GM21529 (cell line): Measurements from ENCODE around the gene PEX13.
A peak's percentile ranks its signal among the peaks of the same experiment; 100 is the strongest.

Source experiments
- ATAC-seq: cut with Tn5 transposase; IDR thresholded peaks from one replicate; pipeline ENCODE4 v1.9.1; 2021; ENCODE audit not compliant: unreplicated experiment

Gene PEX13

DNA sequence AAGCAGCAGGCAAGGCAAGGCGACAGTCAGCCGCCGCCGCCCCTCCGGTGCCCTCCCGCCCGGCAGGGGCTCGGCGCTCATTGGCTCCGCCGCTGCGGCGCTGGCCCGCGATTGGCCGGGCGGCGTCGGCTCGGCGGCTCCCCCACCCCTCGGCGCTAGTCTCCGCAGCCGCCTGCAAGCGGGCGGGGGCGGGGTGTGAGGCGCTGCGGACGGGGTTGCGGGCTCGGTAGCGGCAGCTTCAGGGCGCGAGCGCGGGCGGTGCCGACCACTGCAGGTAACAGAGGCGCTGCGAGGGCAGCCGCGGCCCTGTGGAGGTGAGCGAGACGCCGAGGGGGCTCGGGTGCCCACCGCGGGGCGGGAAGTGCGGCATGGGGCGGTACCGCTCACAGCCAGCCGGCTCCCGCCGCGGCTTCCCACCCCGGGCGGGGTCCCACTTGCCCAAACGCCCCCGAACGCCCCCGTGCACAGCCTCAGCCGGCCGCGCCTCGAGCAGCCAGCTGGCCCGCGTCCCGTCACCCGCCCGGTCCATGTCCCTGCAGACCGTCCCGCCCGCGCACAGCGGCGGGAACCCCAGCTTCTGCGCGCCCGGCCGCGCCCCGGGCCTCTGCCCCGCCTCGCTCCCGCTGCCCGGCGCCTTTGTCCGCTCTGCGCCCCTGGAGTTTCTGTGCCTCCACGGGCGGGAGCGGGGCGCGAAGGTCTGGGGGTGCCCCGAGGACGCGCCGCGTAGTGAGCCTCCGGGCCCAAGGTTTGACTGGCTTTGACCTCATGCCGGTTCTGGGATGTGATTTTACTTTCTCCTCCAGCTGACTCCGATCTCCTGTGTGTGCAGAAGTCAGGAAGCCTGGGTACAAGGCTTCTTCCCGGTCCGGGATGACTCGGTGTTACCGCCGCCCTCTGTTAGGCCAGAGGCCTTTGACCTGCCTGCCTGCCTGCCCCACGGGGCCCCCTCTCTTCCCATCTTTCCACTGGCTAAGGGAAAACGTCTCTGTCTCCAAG, 48.5 kb downstream of the PEX13 start, which contains the start of gene SANBR:
SANBR (plus strand) TSS at position 158 of the 996 bp plus-strand sequence. CDS start 4,480 bp downstream, outside the sequence.
- ATAC-seq: peak; percentile 96

DNA sequence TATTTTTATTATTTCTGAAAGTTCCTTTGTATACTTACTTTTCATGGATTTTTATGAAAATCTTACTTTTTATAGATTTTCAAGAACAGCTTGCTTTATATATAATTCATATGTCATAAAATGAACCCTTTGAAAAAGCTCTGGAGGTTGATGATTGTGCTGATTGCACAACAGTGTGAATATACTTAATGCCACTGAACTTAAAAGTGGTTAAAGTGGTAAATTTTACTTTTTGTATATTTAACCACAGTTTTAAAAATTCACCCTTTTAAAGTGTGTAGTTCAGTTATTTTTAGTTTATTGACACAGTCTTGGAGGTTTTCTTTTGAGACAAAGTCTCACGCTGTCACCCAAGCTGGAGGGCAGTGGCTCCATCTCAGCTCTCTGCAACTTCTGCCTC, 56.6 kb downstream of the PEX13 start:
- ATAC-seq: no peak

DNA sequence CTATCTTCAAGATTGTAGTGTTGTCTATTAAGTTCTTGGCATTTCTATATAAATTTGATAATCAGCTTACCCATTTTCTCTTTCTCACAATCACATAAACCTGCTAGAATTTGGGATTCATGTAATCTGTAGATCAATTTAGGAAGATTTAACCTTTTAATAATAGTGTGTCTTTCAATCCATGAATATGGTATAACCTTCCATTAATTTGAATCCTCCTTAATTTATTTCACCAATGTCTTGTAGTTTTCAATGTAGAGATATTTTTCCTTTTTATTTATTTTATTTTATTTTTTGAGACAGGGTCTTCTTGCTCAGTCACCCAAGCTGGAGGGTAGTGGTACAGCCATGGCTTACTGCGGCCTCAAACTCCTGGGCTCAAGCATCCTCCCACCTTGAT, 68.4 kb downstream of the PEX13 start:
- no peak for ATAC-seq

DNA sequence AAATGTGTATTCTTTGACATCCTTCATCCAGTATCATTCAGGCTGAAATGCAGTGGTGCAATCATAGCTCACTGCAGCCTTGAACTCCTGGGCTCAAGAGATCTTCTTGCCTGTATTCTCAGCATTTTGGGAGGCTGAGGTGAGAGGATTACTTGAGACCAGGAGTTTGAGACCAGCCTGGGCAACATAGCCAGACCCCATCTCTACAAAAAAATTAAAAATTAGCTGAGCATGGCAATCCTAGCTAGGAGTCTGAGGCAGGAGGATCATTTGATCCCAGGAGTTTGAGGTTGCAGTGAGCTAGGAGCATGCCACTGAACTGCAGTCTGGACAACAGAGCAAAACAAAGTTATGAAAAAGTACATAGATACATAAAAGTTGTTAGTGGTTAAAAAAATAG, 72.3 kb downstream of the PEX13 start:
- ATAC-seq: no peak

DNA sequence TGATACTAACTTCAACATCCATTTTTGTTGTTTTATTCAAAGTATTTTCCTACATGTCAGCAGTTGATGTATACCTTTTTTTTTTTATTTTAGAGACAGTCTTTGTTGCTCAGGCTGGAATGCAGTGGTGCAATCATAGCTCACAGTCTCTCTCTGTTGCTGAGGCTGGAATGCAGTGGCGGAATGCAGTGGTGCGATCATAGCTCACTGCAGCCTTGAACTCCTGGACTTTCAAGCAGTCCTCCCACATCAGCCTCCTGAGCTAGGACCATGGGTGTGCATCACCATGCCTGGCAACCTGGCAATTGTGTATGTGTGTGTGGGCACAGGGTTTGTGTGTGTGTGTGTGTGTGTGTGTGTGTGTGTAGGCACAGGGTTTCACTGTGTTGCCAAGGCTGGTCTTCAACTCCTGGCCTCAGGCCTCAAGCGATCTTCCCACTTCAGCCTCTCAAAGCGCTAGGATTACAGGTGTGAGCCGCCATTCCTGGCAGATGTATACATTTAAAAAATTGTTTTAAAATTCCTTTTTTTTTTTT, 72.9 kb downstream of the PEX13 start:
- no peak for ATAC-seq

DNA sequence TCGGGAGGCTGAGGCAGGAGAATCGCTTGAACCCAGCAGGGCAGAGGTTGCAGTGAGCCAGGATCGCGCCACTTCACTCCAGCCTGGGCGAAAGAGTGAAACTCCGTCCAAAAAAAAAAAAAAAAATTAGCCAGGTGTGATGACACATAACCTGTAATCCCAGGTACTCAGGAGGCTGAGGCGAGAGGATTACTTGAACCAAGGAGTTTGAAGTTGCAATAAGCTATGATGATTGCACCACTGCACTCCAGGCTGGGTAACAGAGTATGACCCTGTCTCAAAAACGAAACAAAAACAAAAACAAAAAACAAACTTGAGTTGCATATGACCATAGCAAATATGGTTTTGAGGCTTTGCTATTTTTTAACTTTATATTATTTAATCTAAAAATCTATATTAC, 74.0 kb downstream of the PEX13 start:
- no peak for ATAC-seq

DNA sequence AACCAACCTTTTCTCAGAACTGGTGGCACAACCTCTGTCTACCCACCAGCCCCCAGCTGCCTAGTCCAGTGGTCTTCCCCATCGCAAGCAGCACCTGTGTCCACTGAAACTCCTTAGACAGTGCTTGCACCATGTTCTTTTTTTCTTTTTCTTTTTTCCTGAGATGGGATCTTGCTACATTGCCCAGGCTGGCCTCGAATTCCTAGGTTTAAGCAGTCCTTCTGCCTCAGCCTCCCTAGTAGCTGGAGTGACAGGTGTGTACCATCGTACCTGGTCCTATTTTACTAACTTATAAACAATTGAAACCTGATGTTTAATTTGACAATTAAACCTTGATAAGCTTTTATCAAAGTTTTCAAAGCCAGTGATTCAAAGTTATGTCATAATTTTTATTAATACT, 78.9 kb downstream of the PEX13 start:
- no peak for ATAC-seq

DNA sequence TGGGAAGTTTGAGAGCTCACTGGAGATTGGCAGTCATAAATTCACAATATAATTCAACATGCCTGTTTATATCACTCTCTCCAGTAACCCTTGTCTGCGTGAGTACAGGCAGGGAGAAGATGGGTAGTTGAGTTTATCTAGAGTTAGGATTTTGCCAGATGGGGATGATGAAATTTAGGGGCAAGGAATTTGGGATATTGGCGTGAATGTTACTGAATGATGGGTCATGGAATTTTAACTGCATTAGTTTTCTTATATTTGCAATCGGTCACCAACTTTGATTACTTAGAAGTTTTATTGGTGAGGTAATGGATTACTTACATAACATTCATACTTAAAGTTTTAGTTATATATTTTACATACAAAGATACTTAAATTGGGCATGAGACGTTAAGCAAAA, 83.3 kb downstream of the PEX13 start:
- ATAC-seq: no peak
